ENCODE measurements around the gene ZNF470.

ZNF470 gene

GRCh38 chr19:56547535-56547934 lies 19.7 kb upstream of the ZNF470 start:
- no peaks in the 10 kb centered on the region for H3K9me3 ChIP-seq (ENCODE audit: insufficient read depth, low read length)
- no peaks in the 10 kb centered on the region for H3K36me3 ChIP-seq (ENCODE audit: low read length)
- no peaks in the 10 kb centered on the region for H4K20me1 ChIP-seq (ENCODE audit: low read depth, low read length)
- no peaks in the 10 kb centered on the region for H3K79me2 ChIP-seq (ENCODE audit: insufficient read depth, low read length)
- H3K9me2 ChIP-seq (replicated peaks; ENCODE audit: insufficient read depth, low read length): no peaks in the 10 kb centered on the region
- H2AFZ ChIP-seq (ENCODE audit: low read depth, low read length, severe bottlenecking): no peak overlapping the region
- TF ChIP-seq CTCF (IDR thresholded peaks at IDR 0.05; ENCODE audit: insufficient read depth, low read length, poor library complexity, severe bottlenecking) (peak; percentile 41), EZH2phosphoT487 (conservative IDR thresholded peaks at IDR 0.05; ENCODE audit: low read length) (no peak)
- H3K27me3 ChIP-seq (ENCODE audit: low read length): no peaks in the 10 kb centered on the region
- H3K4me3 ChIP-seq (ENCODE audit: insufficient read depth, low read length, poor library complexity, severe bottlenecking): no peak overlapping the region
- H3K9ac ChIP-seq (ENCODE audit: low read length): no peak overlapping the region
- no peak overlapping the region for H3K4me2 ChIP-seq (ENCODE audit: low read depth, low read length, poor library complexity, severe bottlenecking)
- H3F3A ChIP-seq (ENCODE audit: insufficient read depth): no peaks in the 10 kb centered on the region
- H3K27ac ChIP-seq (ENCODE audit: low read depth, low read length): no peak overlapping the region

GRCh38 chr19:56554272-56554869 lies 12.9 kb upstream of the ZNF470 start:
- H3K9me3 ChIP-seq (ENCODE audit: insufficient read depth, low read length): peaks cover 12% of the 10 kb centered on the region; the same call in 1 of the 2 replicates
- H3K27me3 ChIP-seq (ENCODE audit: low read length): no peaks in the 10 kb centered on the region
- TF ChIP-seq EZH2phosphoT487 (conservative IDR thresholded peaks at IDR 0.05; ENCODE audit: low read length) (no peak), CTCF (IDR thresholded peaks at IDR 0.05; ENCODE audit: insufficient read depth, low read length, poor library complexity, severe bottlenecking) (no peak)
- H2AFZ ChIP-seq (ENCODE audit: low read depth, low read length, severe bottlenecking): no peak overlapping the region
- H3K4me3 ChIP-seq (ENCODE audit: insufficient read depth, low read length, poor library complexity, severe bottlenecking): no peak overlapping the region
- no peaks in the 10 kb centered on the region for H3K36me3 ChIP-seq (ENCODE audit: low read length)
- H3K9me2 ChIP-seq (replicated peaks; ENCODE audit: insufficient read depth, low read length): no peaks in the 10 kb centered on the region
- no peaks in the 10 kb centered on the region for H3K79me2 ChIP-seq (ENCODE audit: insufficient read depth, low read length)
- no peaks in the 10 kb centered on the region for H3F3A ChIP-seq (ENCODE audit: insufficient read depth)
- no peak overlapping the region for H3K4me2 ChIP-seq (ENCODE audit: low read depth, low read length, poor library complexity, severe bottlenecking)
- no peaks in the 10 kb centered on the region for H4K20me1 ChIP-seq (ENCODE audit: low read depth, low read length)
- no peak overlapping the region for H3K27ac ChIP-seq (ENCODE audit: low read depth, low read length)
- no peak overlapping the region for H3K9ac ChIP-seq (ENCODE audit: low read length)

GRCh38 chr19:56562766-56563165 lies 4.5 kb upstream of the ZNF470 start:
- Histone ChIP-seq H3K36me3 (ENCODE audit: low read length) (no peaks in the 10 kb centered on the region), H3K4me3 (ENCODE audit: insufficient read depth, low read length, poor library complexity, severe bottlenecking) (no peak overlapping the region), H3K27ac (ENCODE audit: low read depth, low read length) (no peak overlapping the region), H3K9me2 (replicated peaks; ENCODE audit: insufficient read depth, low read length) (no peaks in the 10 kb centered on the region), H4K20me1 (ENCODE audit: low read depth, low read length) (no peaks in the 10 kb centered on the region), H3K9me3 (ENCODE audit: insufficient read depth, low read length) (peaks cover 8% of the 10 kb centered on the region; the same call in 1 of the 2 replicates), H3K79me2 (ENCODE audit: insufficient read depth, low read length) (no peaks in the 10 kb centered on the region), H2AFZ (ENCODE audit: low read depth, low read length, severe bottlenecking) (no peak overlapping the region), H3K27me3 (ENCODE audit: low read length) (no peaks in the 10 kb centered on the region), H3F3A (ENCODE audit: insufficient read depth) (no peaks in the 10 kb centered on the region), H3K4me2 (ENCODE audit: low read depth, low read length, poor library complexity, severe bottlenecking) (no peak overlapping the region), H3K9ac (ENCODE audit: low read length) (no peak overlapping the region)
- TF ChIP-seq CTCF (IDR thresholded peaks at IDR 0.05; ENCODE audit: insufficient read depth, low read length, poor library complexity, severe bottlenecking) (no peak), EZH2phosphoT487 (conservative IDR thresholded peaks at IDR 0.05; ENCODE audit: low read length) (no peak)
